BE2C (cell line): ENCODE results near the gene FAHD2A.

Source experiments
- DNase-seq: peaks from one replicate; pipeline ENCODE4 v3.0.0-alpha.2; 2020
- H3K27me3 ChIP-seq: fragments of 250-450 bp; sonication (Bioruptor Pico); 2 replicates; pipeline ENCODE4 v1.5.1; 2020; ENCODE audit warnings: mild to moderate bottlenecking
- H3K36me3 ChIP-seq: fragments of 250-450 bp; sonication (Bioruptor Pico); 2 replicates; pipeline ENCODE4 v1.5.1; 2020; ENCODE audit warnings: mild to moderate bottlenecking
- H3K4me1 ChIP-seq: fragments of 250-450 bp; sonication (Bioruptor Pico); 2 replicates; pipeline ENCODE4 v1.5.1; 2020
- H3K4me3 ChIP-seq: 2 replicates; pipeline ENCODE4 v1.5.1; 2011; ENCODE audit warnings: low read depth, low read length
- H3K9me3 ChIP-seq: fragments of 250-450 bp; sonication (Bioruptor Pico); 2 replicates; pipeline ENCODE4 v1.5.1; 2020
- CTCF ChIP-seq: IDR thresholded peaks from 2 replicates; pipeline ENCODE4 v1.5.1; 2012; ENCODE audit warnings: mild to moderate bottlenecking, low read depth, low read length

FAHD2A gene

DNA sequence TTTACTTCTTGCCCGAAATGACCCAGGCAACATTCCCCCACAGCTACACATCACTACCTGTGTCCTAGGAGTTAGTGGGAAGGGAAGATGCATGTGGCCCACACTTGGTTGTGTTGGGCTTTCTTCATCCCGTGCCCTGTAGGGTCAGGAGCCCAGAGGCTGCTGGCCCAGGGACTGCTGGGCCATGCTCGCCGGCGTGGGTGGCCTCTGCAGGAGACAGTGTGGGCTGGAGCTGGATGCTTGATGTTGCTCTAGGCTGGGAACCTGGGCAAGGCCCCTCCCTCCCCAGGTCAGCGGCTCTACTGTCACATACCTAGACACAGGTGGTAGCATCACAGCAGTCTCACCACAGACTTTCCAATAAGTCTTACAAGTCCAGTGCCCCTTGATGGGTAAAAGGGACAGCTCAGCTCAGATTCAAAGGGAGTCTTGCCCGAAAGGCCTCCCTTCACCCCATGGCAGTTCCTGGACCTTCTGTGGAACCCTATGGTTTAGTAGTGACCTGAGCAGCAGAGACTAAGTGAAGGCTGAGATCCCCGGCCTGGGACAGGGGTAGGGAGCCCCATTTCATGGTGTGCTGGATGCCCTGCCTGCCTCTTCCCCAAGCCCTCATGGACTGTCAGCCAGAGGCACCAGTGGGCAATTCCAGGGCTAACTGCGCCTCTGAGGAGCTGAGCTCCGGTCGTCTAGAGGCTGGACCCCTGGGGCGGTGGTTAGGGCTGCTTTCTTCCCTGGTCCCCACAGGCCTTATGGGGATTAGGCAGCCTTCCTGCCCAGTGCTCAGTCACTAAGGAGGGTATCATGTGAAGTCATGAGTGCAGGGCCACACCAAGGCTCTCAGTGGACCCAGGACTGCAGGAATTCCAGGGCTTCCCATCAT is 45.4 kb upstream of the FAHD2A start:
- H3K36me3 ChIP-seq = no peaks in the 10 kb centered on the region
- H3K4me1 ChIP-seq = no peaks in the 10 kb centered on the region
- no peaks in the 10 kb centered on the region for H3K9me3 ChIP-seq
- no peak for TF ChIP-seq CTCF
- no peak for DNase-seq
- no peaks in the 10 kb centered on the region for H3K27me3 ChIP-seq
- no peak overlapping the region for H3K4me3 ChIP-seq

GRCh38 chr2:95357717-95358280 is 44.7 kb upstream of the FAHD2A start:
- Histone ChIP-seq H3K27me3 (no peaks in the 10 kb centered on the region), H3K36me3 (no peaks in the 10 kb centered on the region), H3K4me1 (no peaks in the 10 kb centered on the region), H3K9me3 (no peaks in the 10 kb centered on the region), H3K4me3 (no peak overlapping the region)
- TF ChIP-seq CTCF = no peak
- no peak for DNase-seq

DNA sequence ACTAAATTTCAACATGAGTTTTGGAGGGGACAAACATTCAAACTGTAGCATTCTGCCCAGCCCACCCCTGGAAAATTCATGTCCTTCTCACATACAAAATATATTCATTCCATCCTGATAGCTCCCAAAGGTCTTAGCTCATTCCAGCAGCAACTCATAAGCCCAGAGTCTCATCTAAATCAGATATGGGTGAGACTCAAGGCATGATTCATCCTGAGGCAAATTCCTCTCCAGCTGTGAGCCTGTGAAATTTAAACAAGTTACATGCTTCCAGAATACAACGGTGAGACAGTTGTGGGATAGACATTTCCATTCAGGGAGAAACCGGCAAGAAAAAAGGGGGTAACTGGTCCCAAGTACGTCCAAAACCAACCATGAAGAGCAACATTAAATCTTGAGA is 43.5 kb upstream of the FAHD2A start:
- Histone ChIP-seq H3K36me3 (no peaks in the 10 kb centered on the region), H3K4me1 (no peaks in the 10 kb centered on the region), H3K9me3 (no peaks in the 10 kb centered on the region), H3K4me3 (no peak overlapping the region), H3K27me3 (no peaks in the 10 kb centered on the region)
- DNase-seq = no peak
- TF ChIP-seq CTCF = no peak

GRCh38 chr2:95359501-95359930 is 43.0 kb upstream of the FAHD2A start:
- Histone ChIP-seq H3K36me3 (no peaks in the 10 kb centered on the region), H3K27me3 (no peaks in the 10 kb centered on the region), H3K4me1 (no peaks in the 10 kb centered on the region), H3K4me3 (no peak overlapping the region), H3K9me3 (no peaks in the 10 kb centered on the region)
- DNase-seq = no peak
- TF ChIP-seq CTCF = no peak

DNA sequence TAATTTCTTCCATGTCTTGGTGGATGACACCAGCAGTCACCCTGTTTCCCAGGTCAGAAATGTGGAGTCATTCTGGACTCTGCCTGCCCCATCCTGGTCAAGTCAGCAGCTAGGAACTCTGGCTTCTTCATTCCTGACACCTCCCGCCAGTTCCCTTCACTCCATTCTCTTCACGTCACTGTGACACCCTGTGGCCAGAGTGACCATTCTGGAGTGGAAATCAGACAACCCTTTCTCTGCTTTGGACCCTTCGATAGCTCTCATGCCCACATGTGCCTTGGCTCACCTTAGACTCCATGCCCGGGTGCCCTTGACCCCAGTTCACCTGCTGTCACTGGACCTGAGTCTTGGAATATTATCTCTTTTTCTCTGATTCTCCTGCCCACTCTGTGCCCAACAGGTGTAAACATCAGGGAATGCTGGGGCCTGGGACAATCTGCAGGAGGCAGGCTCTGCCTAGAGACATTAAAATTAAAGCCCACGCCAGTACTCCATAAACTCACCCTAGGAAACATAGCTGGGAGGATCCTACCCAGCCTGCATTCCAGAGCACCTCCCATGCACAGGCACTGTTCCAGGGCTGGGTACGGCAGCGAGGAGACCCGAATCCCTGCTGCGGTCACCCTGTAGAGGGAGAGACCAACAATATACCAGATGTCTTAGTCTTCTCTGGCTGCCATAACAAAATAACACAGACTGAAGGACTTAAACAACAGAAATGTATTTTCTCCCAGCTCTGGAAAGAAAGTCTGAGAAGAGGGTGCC is 41.1 kb upstream of the FAHD2A start:
- no peak for DNase-seq
- H3K27me3 ChIP-seq = no peaks in the 10 kb centered on the region
- no peak for TF ChIP-seq CTCF

DNA sequence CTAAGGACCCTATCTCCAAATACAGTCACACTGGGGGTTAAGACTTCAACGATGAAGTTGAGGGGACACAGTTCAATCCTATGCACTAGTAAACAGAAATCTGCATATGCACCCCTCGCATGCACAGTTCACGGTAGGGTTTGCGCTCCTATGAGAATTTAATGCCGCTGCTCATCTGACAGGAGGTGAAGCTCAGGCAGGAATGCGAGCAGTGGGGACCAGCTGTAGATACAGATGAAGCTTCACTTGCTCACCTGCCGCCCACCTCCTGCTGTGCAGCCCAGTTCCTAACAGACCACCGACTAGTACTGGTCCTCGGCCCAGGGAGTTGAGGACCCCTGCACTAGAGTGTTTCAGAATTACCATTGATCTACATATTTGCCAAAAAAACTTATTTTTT is 40.0 kb upstream of the FAHD2A start:
- Histone ChIP-seq H3K4me1 (no peaks in the 10 kb centered on the region), H3K36me3 (no peaks in the 10 kb centered on the region), H3K27me3 (no peaks in the 10 kb centered on the region; the same call in 1 of the 2 replicates), H3K9me3 (no peaks in the 10 kb centered on the region), H3K4me3 (no peak overlapping the region)
- no peak for TF ChIP-seq CTCF
- no peak for DNase-seq

More for the DNA sequence above, 41.1 kb upstream of the FAHD2A start:
- Histone ChIP-seq H3K4me3 (no peak overlapping the region), H3K9me3 (no peaks in the 10 kb centered on the region), H3K36me3 (no peaks in the 10 kb centered on the region), H3K4me1 (no peaks in the 10 kb centered on the region)
